SW 1271 (cell line): ENCODE results near the gene OR5T2.
"Not testable (repeated sequence)": the region's sequence is repeated elsewhere in the genome, so short reads cannot be mapped to it uniquely, and the experiment has no call there.

Experiments
- DNase-seq, 2 experiments: peaks; one replicate each; lab custom pipeline; 2025; lab: John Stamatoyannopoulos, UW

The OR5T2 gene

DNA sequence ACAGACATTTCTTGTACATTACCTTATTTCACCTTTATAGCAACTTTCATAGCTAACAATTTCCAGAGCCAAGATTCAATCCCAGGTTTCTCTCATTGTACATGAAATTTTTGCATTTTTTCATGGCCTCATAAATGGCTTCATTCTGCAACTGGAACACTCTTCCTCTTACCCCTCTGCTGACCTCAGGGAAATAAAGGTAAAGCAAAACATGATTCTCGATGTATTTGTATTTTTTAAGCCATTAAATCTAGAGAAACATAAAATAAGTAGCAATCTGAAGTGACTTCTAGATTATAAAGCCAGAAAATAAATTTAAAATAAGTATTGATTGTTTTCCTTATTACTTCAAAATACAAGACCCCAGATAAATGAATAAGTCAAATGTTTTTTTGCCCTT lies at the start of gene OR5T2:
Gene OR5T2, minus strand, starts transcription at position 101 of the 400 bp plus-strand sequence. CDS start 1,193 bp downstream, outside the sequence.
- no peak for DNase-seq

DNA sequence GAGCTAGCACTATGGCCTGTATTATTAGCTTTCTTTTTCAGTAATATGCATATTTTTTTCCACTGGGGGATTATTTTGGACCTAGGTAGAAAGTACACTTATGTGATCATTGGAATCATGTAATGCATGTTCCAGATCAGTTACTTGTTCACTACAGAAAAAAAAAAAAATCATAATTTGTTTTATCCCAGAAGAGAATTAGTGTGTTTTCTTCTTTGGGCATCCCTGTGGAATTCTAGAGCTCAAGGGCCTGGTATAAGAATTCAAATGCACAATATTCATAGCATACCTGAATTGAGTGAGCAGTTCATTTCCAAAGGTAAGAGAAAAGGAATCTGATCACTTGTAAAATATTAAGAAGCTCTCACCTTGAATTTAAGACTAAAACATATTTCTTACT lies 39.8 kb upstream of the OR5T2 start, which contains the start of gene OR5T1:
Gene OR5T1, plus strand, starts transcription at position 301 of the 400 bp plus-strand sequence. CDS start 1,485 bp downstream, outside the sequence.
- no peak for DNase-seq

- no peak for DNase-seq
These were observed 37.0 kb upstream of the OR5T2 start for GRCh38 chr11:56271092-56271491.

GRCh38 chr11:56251954-56252353 lies 17.9 kb upstream of the OR5T2 start, which contains the start of gene OR5T3:
OR5T3 (plus strand) TSS chr11:56252254; CDS start chr11:56252254, 0 bp downstream.
- DNase-seq: no peak

- not testable (repeated sequence) for DNase-seq
These were observed 14.3 kb downstream of the OR5T2 start for GRCh38 chr11:56219735-56220134.

DNA sequence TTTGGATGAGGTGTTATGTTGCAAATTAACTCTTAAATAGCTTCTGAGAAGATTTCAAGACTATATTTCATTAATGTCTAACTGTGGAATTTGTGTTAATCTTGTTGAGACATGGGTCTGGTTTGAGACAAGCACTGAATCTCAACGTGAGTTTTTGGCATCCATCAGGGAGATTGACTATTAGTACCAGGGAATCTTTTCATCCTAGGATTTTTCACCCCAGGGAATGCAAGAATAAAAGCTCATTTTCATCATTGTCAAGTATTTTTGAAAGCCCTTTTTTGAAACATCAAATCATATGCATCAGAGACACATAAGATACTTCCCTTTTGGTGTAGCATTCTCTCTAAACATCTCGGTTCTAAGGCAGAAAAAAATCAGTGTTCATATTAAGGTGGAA lies 19.5 kb downstream of the OR5T2 start:
- no peak for DNase-seq

- DNase-seq: no peak
These were observed 26.3 kb downstream of the OR5T2 start for GRCh38 chr11:56207790-56208189.

- DNase-seq: no peak
These were observed 36.7 kb downstream of the OR5T2 start for GRCh38 chr11:56197367-56197766.

DNA sequence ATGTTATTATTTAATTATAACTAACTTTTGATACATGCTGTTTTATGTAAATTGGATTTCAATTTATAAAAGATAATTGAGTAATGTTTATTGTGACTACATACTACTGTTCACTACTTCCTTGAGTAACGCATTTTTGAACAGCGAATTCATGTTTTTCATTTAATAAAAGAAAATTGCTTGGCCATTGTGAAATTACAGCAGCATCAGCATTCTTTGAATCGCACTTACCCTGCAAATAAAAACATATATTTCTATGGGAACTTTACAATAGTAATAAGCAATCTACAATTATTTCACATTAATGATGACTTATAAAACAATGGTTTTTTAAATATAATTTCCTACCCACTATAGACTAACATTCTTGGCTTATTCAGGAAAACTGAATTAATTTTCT lies 37.4 kb downstream of the OR5T2 start:
- DNase-seq: no peak

GRCh38 chr11:56188602-56189001 lies 45.5 kb downstream of the OR5T2 start:
- no peak for DNase-seq

DNA sequence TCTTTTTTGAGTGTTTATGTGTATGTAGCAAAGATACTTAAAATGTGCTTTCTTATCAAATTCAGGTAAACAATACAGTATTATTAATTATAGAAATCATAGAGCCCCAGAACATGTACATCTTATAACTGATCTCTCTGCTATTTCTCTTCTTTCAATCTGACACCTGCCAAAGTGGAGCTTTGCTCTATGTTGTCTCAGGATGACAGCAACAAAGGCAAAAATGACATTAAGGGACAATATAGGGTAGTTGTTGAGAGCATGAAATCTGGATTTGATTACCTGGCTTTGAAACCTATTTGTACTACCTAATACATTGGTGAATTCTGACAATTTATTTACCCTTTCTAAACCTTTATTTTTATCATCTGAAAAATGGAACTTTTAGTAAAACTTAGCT lies 50.6 kb downstream of the OR5T2 start:
- DNase-seq: no peak
